Left colon (tissue), 2 donors: Measurements from ENCODE around the gene INPP5A. TPM values are rescaled to one million over a fixed set of nuclear protein-coding genes. Genes with fewer than 3 reads are reported as not detected.
"Not testable (repeated sequence)": the region's sequence is repeated elsewhere in the genome, so short reads cannot be mapped to it uniquely, and the experiment has no call there.

Experiments
- ATAC-seq: fragments of 200-7000 bp; cut with Tn5 transposase; one replicate; pipeline ENCODE4 v1.9.1; 2020; ENCODE audit warnings: mild to moderate bottlenecking, moderate library complexity
- DNase-seq, 2 donors: peaks; one replicate each; pipeline ENCODE4 v3.0.0-alpha.2; 2020
- intact Hi-C, 2 donors: fragments of 100-400 bp; cut with DNase I in 1 of 2; cut with micrococcal nuclease in 1 of 2; formaldehyde crosslinking; loops; one replicate each; pipeline versions ENCODE4 v1.11.2 to v1.14.0; 2022; cut with DNase I, micrococcal nuclease
- total RNA-seq, 2 donors: library from RNA; stranded (reverse); fragmentation: NEBNext Ultra II Directional; extraction: Animal tissue kit (Norgen Biotek cat#: 25700); gene quantifications; one replicate each; pipeline ENCODE4 v1.2.1, GENCODE V29; 2021
- donor health status: DM: no; HTN: no; CAD: no.
- donor health status: DM: yes; HTN: yes; CAD: no.

The INPP5A gene
- total RNA-seq, 2 donors from 2014 or later: 35.6 to 42.2 TPM

DNA sequence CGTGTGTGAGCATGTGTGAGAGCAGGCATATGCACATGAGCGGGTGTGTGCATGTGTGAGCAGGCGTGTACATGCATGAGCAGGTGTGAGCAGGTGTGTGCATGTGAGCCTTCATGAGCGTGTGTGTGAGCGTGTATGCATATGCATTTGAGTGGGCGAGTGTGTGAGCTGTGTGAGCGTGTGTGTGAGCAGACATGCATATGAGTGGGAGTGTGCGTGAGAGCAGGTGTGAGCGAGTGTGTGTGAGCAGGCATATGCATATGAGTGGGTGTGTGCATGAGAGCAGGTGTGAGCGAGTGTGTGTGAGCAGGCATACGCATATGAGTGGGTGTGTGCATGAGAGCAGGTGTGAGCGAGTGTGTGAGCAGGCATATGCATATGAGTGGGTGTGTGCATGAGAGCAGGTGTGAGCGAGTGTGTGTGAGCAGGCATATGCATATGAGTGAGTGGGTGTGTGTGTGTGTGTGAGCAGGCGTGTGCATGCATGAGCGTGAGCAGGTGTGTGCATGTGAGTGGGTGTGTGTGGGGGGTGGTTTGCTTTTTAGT, 217.7 kb downstream of the INPP5A start:
- DNase-seq: no peak
- no peak for ATAC-seq
- intact Hi-C loops: no loop called here

DNA sequence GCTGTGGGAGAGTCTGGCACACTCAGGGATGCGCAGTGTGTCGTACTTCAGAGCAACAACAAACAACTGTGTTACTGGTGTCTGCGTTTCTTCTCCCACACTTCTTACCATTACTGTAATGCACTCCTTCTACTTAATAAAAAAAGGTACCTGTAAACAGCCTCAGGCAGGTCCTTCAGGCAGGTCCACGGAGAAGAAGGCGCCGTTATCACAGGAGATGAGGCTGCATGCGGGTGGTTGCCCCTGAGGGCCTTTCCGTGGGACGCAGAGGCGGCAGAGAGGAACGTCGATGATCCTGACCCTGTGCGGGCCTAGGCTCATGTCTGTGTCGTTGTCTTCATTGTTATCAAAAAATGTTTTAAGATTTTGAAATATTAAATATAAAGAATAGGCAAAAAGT, 219.0 kb downstream of the INPP5A start:
- intact Hi-C loops: no loop called here
- no peak for ATAC-seq
- DNase-seq: no peak

GRCh38 chr10:132757171-132757570, 219.6 kb downstream of the INPP5A start:
- intact Hi-C loops: no loop called here
- ATAC-seq (no peak), DNase-seq (no peak)

GRCh38 chr10:132758865-132759264, 221.3 kb downstream of the INPP5A start:
- no peak for DNase-seq
- intact Hi-C loops: no loop called here
- peak; percentile 92 for ATAC-seq

GRCh38 chr10:132761395-132762060, 223.9 kb downstream of the INPP5A start:
- DNase-seq (no peak), ATAC-seq (no peak)
- intact Hi-C loops: no loop called here

- DNase-seq (no peak), ATAC-seq (no peak)
- intact Hi-C loops: no loop called here
These were observed 224.7 kb downstream of the INPP5A start for GRCh38 chr10:132762267-132762666.

DNA sequence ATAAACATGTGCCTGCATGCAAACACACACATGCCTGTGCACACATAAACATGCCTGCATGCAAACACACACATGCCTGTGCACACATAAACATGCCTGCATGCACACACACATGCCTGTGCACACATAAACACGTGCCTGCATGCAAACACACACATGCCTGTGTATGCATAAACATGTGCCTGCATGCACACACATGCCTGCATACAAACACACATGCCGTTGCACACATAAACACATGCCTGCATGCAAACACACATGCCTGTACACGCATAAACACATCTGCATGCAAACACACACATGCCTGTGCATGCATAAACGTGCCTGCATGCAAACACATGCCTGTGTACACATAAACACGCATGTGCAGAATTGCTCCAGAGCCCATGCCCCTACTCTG, 226.0 kb downstream of the INPP5A start:
- intact Hi-C loops: no loop called here
- ATAC-seq (no peak), DNase-seq (no peak)

- intact Hi-C loops: no loop called here
- DNase-seq: no peak
- no peak for ATAC-seq
These were observed 226.5 kb downstream of the INPP5A start for GRCh38 chr10:132764108-132764507.

- intact Hi-C loops: no loop called here
- no peak for ATAC-seq
- DNase-seq: no peak
These were observed 227.8 kb downstream of the INPP5A start for GRCh38 chr10:132765435-132765834.

- no peak for DNase-seq
- intact Hi-C loops: no loop called here
- no peak for ATAC-seq
These were observed 228.7 kb downstream of the INPP5A start for GRCh38 chr10:132766291-132766690.

GRCh38 chr10:132768346-132769248, 231.0 kb downstream of the INPP5A start:
- DNase-seq (no peak), ATAC-seq (no peak)
- intact Hi-C loops: no loop called here

DNA sequence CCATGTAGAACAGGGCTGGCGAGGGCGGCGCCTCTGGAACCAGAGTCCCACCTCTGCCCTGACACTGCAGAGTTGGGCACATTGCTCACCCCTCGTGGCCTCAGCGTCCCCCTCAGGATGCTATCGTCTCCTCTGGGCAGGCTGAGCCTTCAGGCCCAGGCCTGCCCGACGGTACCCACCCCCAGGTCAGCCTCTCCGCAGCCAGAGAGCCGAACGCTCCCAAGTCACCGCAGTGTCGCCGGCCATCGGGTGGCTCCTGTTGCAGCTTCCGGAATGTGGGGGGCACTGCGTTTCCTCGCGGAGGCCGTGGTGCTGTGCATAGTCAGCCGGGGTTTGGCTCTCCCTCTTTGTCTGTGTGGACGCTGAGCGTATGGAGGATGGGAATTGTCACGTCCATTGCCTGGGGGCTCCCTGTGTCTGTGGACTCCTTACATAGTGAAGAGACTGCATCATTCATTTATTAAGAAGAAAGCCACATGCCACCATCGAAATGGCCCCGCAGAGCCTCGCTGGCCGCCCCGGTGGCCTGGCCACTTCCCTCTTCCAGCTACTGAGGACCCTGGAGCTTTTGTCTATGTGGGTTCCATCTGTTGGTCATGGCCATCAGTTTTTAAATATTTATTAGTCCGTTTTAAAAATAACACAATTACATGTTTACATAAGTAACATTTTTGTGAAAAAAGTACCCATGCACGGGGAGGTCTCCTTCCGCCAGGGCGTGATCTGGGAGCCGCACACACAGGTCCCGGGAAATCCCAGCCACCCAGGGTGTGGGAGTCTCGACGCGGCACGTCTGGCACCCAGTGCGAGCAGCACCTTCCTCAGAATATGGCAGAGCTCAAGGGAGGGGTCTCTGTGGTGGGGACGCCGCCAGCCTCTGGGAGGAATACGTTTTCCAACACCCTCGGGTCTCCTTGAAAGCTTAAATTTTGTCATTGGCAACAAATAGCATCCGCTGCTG, 232.8 kb downstream of the INPP5A start:
- no peak for DNase-seq
- ATAC-seq: no peak
- intact Hi-C loops: no loop called here

GRCh38 chr10:132772816-132773215, 235.2 kb downstream of the INPP5A start:
- intact Hi-C loops, ATAC-seq: not testable (repeated sequence)

DNA sequence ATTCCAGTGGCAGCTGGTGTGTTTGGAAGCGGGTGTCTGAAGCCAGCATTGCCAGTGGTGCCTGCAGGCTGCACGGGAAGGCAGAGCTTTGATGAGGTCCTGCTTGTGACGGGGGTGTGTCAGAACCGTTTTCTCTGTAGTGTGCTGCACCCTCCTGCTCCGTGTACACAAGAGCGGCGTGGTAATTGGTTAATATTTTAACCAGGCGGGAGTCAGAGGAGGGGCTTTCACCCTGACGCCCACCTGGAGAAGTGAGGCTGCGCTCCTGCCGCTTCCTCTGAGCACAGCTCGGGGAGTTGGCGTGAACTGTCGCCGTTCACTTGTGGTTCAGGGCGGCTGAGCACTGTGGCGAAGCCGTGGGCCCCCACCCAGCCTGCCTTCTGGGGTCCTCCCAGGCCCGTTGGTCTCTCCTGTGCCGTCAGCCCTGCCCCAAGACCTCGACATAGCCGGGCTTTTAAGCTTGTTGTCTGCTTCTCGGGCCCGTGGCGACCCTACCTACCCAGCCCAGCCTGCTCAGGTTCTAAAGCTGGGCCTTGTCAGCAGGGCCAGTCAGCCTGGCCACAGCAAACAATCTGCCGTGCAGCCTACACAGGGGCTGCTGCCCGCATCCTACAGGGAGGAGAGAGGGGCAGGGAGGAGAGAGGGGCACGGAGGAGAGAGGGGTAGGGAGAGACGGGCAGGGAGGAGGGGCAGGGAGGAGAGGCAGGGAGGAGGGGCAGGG, 236.8 kb downstream of the INPP5A start:
- peak; percentile 78 for ATAC-seq

More at GRCh38 chr10:132772816-132773215, 235.2 kb downstream of the INPP5A start:
- DNase-seq: not testable (repeated sequence)

GRCh38 chr10:132774902-132775863, 237.6 kb downstream of the INPP5A start:
- DNase-seq: peak; percentile 57 to 70
- peak; percentile 73 for ATAC-seq

More for the DNA sequence above, 236.8 kb downstream of the INPP5A start:
- peak in 1 of 2 donors; percentile 33 for DNase-seq
- intact Hi-C loops: no loop called here

GRCh38 chr10:132776186-132776585, 238.6 kb downstream of the INPP5A start:
- no peak for DNase-seq
- no peak for ATAC-seq
- intact Hi-C loops: no loop called here

More at GRCh38 chr10:132774902-132775863, 237.6 kb downstream of the INPP5A start:
- intact Hi-C loops: no loop called here

- DNase-seq: no peak
- intact Hi-C loops: no loop called here
- ATAC-seq: no peak
These were observed 239.2 kb downstream of the INPP5A start for GRCh38 chr10:132776821-132777220.
